OCI-LY1 (cell line): ENCODE measurements around the gene PGAM4.

Experiments
- H2AFZ ChIP-seq: fragments of 200-600 bp; sonication (generic), shearing (Covaris generic); 2 replicates; pipeline ENCODE4 v1.6.0; 2014; ENCODE audit warnings: antibody characterized with exemption, mild to moderate bottlenecking, low read length
- H3F3A ChIP-seq: fragments of 200-600 bp; sonication (generic), shearing (Covaris generic); 2 replicates; pipeline ENCODE4 v1.6.0; 2014; ENCODE audit warnings: mild to moderate bottlenecking, antibody characterized with exemption, low read length, moderate library complexity; ENCODE audit not compliant: insufficient read depth
- H3K27ac ChIP-seq: fragments of 200-600 bp; sonication (generic); 2 replicates; pipeline ENCODE4 v1.5.1; 2014; ENCODE audit warnings: low read length, mixed run types, mild to moderate bottlenecking, low read depth; ENCODE audit not compliant: poor library complexity, severe bottlenecking
- H3K27me3 ChIP-seq: fragments of 200-600 bp; sonication (generic); 2 replicates; pipeline ENCODE4 v1.6.0; 2014; ENCODE audit warnings: antibody characterized with exemption, mild to moderate bottlenecking, low read length, moderate library complexity; ENCODE audit not compliant: insufficient read depth
- H3K36me3 ChIP-seq: fragments of 200-600 bp; sonication (generic); 2 replicates; pipeline ENCODE4 v1.6.1; 2014; ENCODE audit warnings: mild to moderate bottlenecking, antibody characterized with exemption, low read length, moderate library complexity, mixed read lengths; ENCODE audit not compliant: insufficient read depth
- H3K4me1 ChIP-seq: fragments of 200-600 bp; sonication (generic); 2 replicates; pipeline ENCODE4 v1.5.1; 2014; ENCODE audit warnings: mild to moderate bottlenecking, low read length, moderate library complexity; ENCODE audit not compliant: insufficient read depth, severe bottlenecking
- H3K4me2 ChIP-seq: fragments of 200-600 bp; sonication (generic), shearing (Covaris generic); 2 replicates; pipeline ENCODE4 v1.6.1; 2014; ENCODE audit warnings: low read length
- H3K4me3 ChIP-seq: fragments of 200-600 bp; sonication (generic); 2 replicates; pipeline ENCODE4 v1.5.1; 2014; ENCODE audit warnings: low read length, low read depth, mild to moderate bottlenecking, mixed read lengths; ENCODE audit not compliant: poor library complexity, severe bottlenecking
- H3K79me2 ChIP-seq: fragments of 200-600 bp; shearing (Covaris generic); 2 replicates; pipeline ENCODE4 v1.6.1; 2016; ENCODE audit warnings: mixed run types, low read length, mixed read lengths; ENCODE audit not compliant: insufficient read depth
- H3K9ac ChIP-seq: fragments of 200-600 bp; sonication (generic), shearing (Covaris generic); 2 replicates; pipeline ENCODE4 v1.6.1; 2014; ENCODE audit warnings: mild to moderate bottlenecking, low read length, mixed read lengths
- H3K9me2 ChIP-seq: fragments of 200-600 bp; sonication (generic), shearing (Covaris generic); 2 replicates; pipeline ENCODE4 v1.6.1; 2014; ENCODE audit warnings: low read depth, mild to moderate bottlenecking, low read length, mixed read lengths
- H3K9me3 ChIP-seq: fragments of 200-600 bp; shearing (Covaris generic); 2 replicates; pipeline ENCODE4 v1.6.1; 2014; ENCODE audit warnings: low read length, mixed read lengths
- H4K20me1 ChIP-seq: fragments of 200-600 bp; sonication (generic), shearing (Covaris generic); 2 replicates; pipeline ENCODE4 v1.6.0; 2016; ENCODE audit warnings: mild to moderate bottlenecking, low read length; ENCODE audit not compliant: insufficient read depth
- EZH2 ChIP-seq: fragments of 200-600 bp; sonication (generic), shearing (Covaris generic); IDR thresholded peaks from 2 replicates; pipeline ENCODE4 v1.8.0; 2017; ENCODE audit warnings: borderline replicate concordance, mixed run types, mild to moderate bottlenecking, antibody characterized with exemption, low read length, moderate library complexity, mixed read lengths
- TF ChIP-seq, protein P1 (sequence below): fragments of 200-600 bp; sonication (generic), shearing (Covaris generic); IDR thresholded peaks from 2 replicates; pipeline ENCODE4 v1.5.1; 2017; ENCODE audit warnings: mild to moderate bottlenecking, antibody characterized with exemption, low read length, moderate library complexity, mixed read lengths

Gene PGAM4

DNA sequence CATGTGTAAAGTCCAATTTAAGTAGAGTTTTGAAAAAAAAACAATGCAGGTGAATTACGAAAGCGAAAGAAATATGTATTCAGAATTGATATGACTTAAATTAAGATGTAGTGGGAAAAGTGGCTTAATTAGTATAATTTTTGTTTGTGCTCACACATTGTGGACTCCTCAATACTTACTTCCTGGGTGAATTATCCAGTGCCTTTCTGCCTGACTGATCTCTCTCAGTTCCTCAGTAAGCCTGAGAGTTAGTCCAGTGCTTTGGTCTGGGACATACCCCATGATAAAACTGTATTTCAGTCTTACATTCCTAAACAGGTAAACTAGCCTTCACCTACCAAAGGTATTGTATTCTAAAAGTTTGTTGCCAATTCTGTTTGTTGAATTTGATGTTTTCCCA, 8.4 kb downstream of the PGAM4 start:
- no peaks in the 10 kb centered on the region for H3K4me1 ChIP-seq
- no peaks in the 10 kb centered on the region for H3K9me3 ChIP-seq
- H3K4me3 ChIP-seq, result no peak overlapping the region
- no peaks in the 10 kb centered on the region for H3K9me2 ChIP-seq
- H3F3A ChIP-seq, result no peaks in the 10 kb centered on the region
- TF ChIP-seq EZH2, result no peak
- TF ChIP-seq, protein P1, sequence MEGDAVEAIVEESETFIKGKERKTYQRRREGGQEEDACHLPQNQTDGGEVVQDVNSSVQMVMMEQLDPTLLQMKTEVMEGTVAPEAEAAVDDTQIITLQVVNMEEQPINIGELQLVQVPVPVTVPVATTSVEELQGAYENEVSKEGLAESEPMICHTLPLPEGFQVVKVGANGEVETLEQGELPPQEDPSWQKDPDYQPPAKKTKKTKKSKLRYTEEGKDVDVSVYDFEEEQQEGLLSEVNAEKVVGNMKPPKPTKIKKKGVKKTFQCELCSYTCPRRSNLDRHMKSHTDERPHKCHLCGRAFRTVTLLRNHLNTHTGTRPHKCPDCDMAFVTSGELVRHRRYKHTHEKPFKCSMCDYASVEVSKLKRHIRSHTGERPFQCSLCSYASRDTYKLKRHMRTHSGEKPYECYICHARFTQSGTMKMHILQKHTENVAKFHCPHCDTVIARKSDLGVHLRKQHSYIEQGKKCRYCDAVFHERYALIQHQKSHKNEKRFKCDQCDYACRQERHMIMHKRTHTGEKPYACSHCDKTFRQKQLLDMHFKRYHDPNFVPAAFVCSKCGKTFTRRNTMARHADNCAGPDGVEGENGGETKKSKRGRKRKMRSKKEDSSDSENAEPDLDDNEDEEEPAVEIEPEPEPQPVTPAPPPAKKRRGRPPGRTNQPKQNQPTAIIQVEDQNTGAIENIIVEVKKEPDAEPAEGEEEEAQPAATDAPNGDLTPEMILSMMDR, result no peak
- H3K79me2 ChIP-seq, result no peaks in the 10 kb centered on the region
- H4K20me1 ChIP-seq, result no peaks in the 10 kb centered on the region
- H3K36me3 ChIP-seq, result no peaks in the 10 kb centered on the region
- H3K4me2 ChIP-seq, result no peak overlapping the region
- H3K27ac ChIP-seq, result no peak overlapping the region
- no peak overlapping the region for H3K9ac ChIP-seq
- no peaks in the 10 kb centered on the region for H3K27me3 ChIP-seq
- no peak overlapping the region for H2AFZ ChIP-seq

DNA sequence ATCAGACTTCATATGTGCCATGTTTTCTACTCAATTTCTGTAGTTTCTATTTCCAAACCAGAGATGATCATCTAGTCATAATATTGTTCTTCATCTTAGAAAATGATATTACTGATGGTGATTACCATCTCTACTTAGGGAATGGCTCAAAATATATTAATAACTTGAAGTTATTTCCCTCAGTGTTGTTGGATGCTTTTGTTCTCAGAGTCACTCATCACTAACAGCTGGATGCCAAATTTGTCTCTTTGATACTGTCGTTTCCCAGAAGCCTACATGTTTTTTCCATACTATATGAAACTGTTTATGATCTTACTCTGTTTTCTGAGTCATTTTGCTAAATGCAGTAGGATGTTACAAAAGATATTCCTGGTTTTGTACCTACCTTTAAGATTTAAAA, 8.9 kb downstream of the PGAM4 start:
- no peaks in the 10 kb centered on the region for H3K4me1 ChIP-seq
- H3F3A ChIP-seq, result no peaks in the 10 kb centered on the region
- H3K9me2 ChIP-seq, result no peaks in the 10 kb centered on the region
- no peak overlapping the region for H3K4me2 ChIP-seq
- H3K9me3 ChIP-seq, result no peaks in the 10 kb centered on the region
- no peaks in the 10 kb centered on the region for H3K36me3 ChIP-seq
- no peak overlapping the region for H3K9ac ChIP-seq
- H4K20me1 ChIP-seq, result no peaks in the 10 kb centered on the region
- H3K79me2 ChIP-seq, result no peaks in the 10 kb centered on the region
- no peak overlapping the region for H2AFZ ChIP-seq
- no peaks in the 10 kb centered on the region for H3K27me3 ChIP-seq
- H3K27ac ChIP-seq, result no peak overlapping the region
- H3K4me3 ChIP-seq, result no peak overlapping the region
- TF ChIP-seq, protein P1, result no peak
- TF ChIP-seq EZH2, result no peak

DNA sequence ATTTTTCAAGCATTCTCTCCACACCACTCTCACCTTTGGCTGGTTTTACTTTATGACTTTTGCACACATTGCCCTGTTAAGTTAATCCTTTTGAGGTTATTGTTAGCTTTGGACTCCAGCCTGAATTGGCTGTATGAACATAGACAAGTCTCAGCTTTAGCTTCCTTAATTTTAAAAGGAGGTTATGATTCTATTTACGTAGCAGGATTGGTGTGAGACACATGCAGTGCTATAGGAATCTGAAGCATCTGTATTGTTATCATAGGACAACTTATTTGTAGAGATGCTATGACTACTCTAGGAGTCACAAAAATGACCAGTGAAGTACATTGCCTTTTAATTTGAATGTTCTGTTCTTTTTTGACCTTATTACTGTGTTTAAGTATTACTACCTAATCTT, 15.7 kb downstream of the PGAM4 start:
- H3K27ac ChIP-seq, result peak overlapping the region; percentile 40
- no peak overlapping the region for H3K4me3 ChIP-seq
- TF ChIP-seq, protein P1, result no peak
- no peak for TF ChIP-seq EZH2
- H3F3A ChIP-seq, result no peaks in the 10 kb centered on the region
- H3K79me2 ChIP-seq, result no peaks in the 10 kb centered on the region
- no peaks in the 10 kb centered on the region for H4K20me1 ChIP-seq
- peaks cover 9% of the 10 kb centered on the region for H3K4me1 ChIP-seq
- H3K4me2 ChIP-seq, result no peak overlapping the region; the same call in 1 of the 2 replicates
- H3K9me3 ChIP-seq, result no peaks in the 10 kb centered on the region
- no peak overlapping the region for H3K9ac ChIP-seq
- no peaks in the 10 kb centered on the region for H3K27me3 ChIP-seq
- no peaks in the 10 kb centered on the region for H3K9me2 ChIP-seq
- no peaks in the 10 kb centered on the region for H3K36me3 ChIP-seq
- no peak overlapping the region for H2AFZ ChIP-seq
